Neural progenitor cell (in vitro differentiated cells): Measurements from ENCODE around the gene TMEM248. TPM values are rescaled to one million over a fixed set of nuclear protein-coding genes. Genes with fewer than 3 reads are reported as not detected.
"Not testable (repeated sequence)": the region's sequence is repeated elsewhere in the genome, so short reads cannot be mapped to it uniquely, and the experiment has no call there.

Experiments
- DNase-seq: peaks from one replicate; pipeline ENCODE4 v3.0.0-alpha.2; 2016; ENCODE audit warnings: low spot score
- H2AFZ ChIP-seq: fragments of 200-600 bp; sonication (generic); replicated peaks from 2 replicates; pipeline ENCODE4 v1.6.1; 2016; ENCODE audit warnings: antibody characterized with exemption
- H3F3A ChIP-seq: fragments of 200-600 bp; sonication (generic); 2 replicates; pipeline ENCODE4 v1.6.1; 2016; ENCODE audit warnings: antibody characterized with exemption, low read depth
- H3K27ac ChIP-seq: fragments of 200-600 bp; sonication (generic); 2 replicates; pipeline ENCODE4 v1.5.1; 2016; ENCODE audit warnings: mild to moderate bottlenecking
- H3K27me3 ChIP-seq: fragments of 200-600 bp; sonication (generic); 2 replicates; pipeline ENCODE4 v1.6.1; 2016; ENCODE audit warnings: mild to moderate bottlenecking, moderate library complexity
- H3K36me3 ChIP-seq: fragments of 200-600 bp; sonication (generic); 2 replicates; pipeline ENCODE4 v1.5.1; 2016
- H3K4me1 ChIP-seq: fragments of 200-600 bp; sonication (generic); 2 replicates; pipeline ENCODE4 v1.6.1; 2016; ENCODE audit warnings: mixed run types
- H3K4me2 ChIP-seq: fragments of 200-600 bp; sonication (generic); 2 replicates; pipeline ENCODE4 v1.6.1; 2016
- H3K4me3 ChIP-seq: fragments of 200-600 bp; sonication (generic); 2 replicates; pipeline ENCODE4 v1.5.1; 2016
- H3K79me2 ChIP-seq: fragments of 200-600 bp; sonication (generic); 2 replicates; pipeline ENCODE4 v1.6.1; 2016; ENCODE audit warnings: low read depth
- H3K9ac ChIP-seq: fragments of 200-600 bp; sonication (generic); 2 replicates; pipeline ENCODE4 v1.6.1; 2016
- H3K9me3 ChIP-seq: fragments of 200-600 bp; sonication (generic); 2 replicates; pipeline ENCODE4 v1.5.1; 2016; ENCODE audit warnings: low read depth
- H4K20me1 ChIP-seq: fragments of 200-600 bp; sonication (generic); 2 replicates; pipeline ENCODE4 v1.6.1; 2016; ENCODE audit warnings: low read depth
- H3K27ac Mint-ChIP-seq: 3 replicates; pipeline ENCODE4 v1.8.0; 2021; ENCODE audit warnings: mixed read lengths
- H3K27me3 Mint-ChIP-seq: 2 replicates; pipeline ENCODE4 v1.8.0; 2022; ENCODE audit warnings: low read depth, mild to moderate bottlenecking, inconsistent platforms, moderate library complexity, mixed read lengths; ENCODE audit not compliant: insufficient read depth
- H3K36me3 Mint-ChIP-seq: 3 replicates; pipeline ENCODE4 v1.8.0; 2021; ENCODE audit warnings: mixed read lengths
- H3K4me1 Mint-ChIP-seq: 3 replicates; pipeline ENCODE4 v1.8.0; 2021; ENCODE audit warnings: mixed read lengths
- H3K4me3 Mint-ChIP-seq: 3 replicates; pipeline ENCODE4 v1.8.0; 2021; ENCODE audit warnings: mild to moderate bottlenecking, moderate library complexity, mixed read lengths
- H3K9me3 Mint-ChIP-seq: 3 replicates; pipeline ENCODE4 v1.8.0; 2020; ENCODE audit warnings: mixed read lengths
- CTCF ChIP-seq: fragments of 200-600 bp; sonication (generic); IDR thresholded peaks from 2 replicates; pipeline ENCODE4 v1.5.1; 2017; ENCODE audit warnings: antibody characterized with exemption, mild to moderate bottlenecking
- EZH2 ChIP-seq: fragments of 200-600 bp; sonication (generic); IDR thresholded peaks from 2 replicates; pipeline ENCODE4 v1.6.1; 2017; ENCODE audit warnings: antibody characterized with exemption, mild to moderate bottlenecking, moderate library complexity
- EZH2phosphoT487 ChIP-seq: fragments of 200-600 bp; sonication (generic); IDR thresholded peaks from 2 replicates; pipeline ENCODE4 v1.6.1; 2017; ENCODE audit warnings: antibody characterized with exemption
- total RNA-seq: library from RNA; depleted of rRNA; stranded (reverse); fragments of >200 nt; gene quantifications from 2 replicates; pipeline ENCODE4 v1.2.3, GENCODE V29; 2015; ENCODE audit warnings: low replicate concordance

TMEM248 gene
- total RNA-seq, 1 donor from 2014 or later: 59.9 TPM

GRCh38 chr7:66886152-66886551, 34.9 kb upstream of the TMEM248 start:
- H3K4me1 Mint-ChIP-seq: no peaks in the 10 kb centered on the region
- H3K9me3 Mint-ChIP-seq: no peaks in the 10 kb centered on the region
- no peak overlapping the region for H2AFZ ChIP-seq
- no peaks in the 10 kb centered on the region for H4K20me1 ChIP-seq
- no peaks in the 10 kb centered on the region for H3K9me3 ChIP-seq
- H3F3A ChIP-seq: no peaks in the 10 kb centered on the region
- no peak for DNase-seq
- no peak for TF ChIP-seq EZH2phosphoT487
- no peak for TF ChIP-seq EZH2
- no peak for TF ChIP-seq CTCF
- H3K27ac Mint-ChIP-seq: no peak overlapping the region
- H3K4me3 Mint-ChIP-seq: no peak overlapping the region
- no peak overlapping the region for H3K4me2 ChIP-seq
- no peaks in the 10 kb centered on the region for H3K4me1 ChIP-seq
- no peaks in the 10 kb centered on the region for H3K36me3 ChIP-seq
- H3K27ac ChIP-seq: no peak overlapping the region
- H3K27me3 ChIP-seq: no peaks in the 10 kb centered on the region
- H3K27me3 Mint-ChIP-seq: no peaks in the 10 kb centered on the region
- H3K9ac ChIP-seq: no peak overlapping the region
- H3K79me2 ChIP-seq: no peaks in the 10 kb centered on the region
- no peaks in the 10 kb centered on the region for H3K36me3 Mint-ChIP-seq
- no peak overlapping the region for H3K4me3 ChIP-seq

- not testable (repeated sequence) for H3K27me3 Mint-ChIP-seq, H3K79me2 ChIP-seq, H4K20me1 ChIP-seq, H3K27me3 ChIP-seq, H3K4me3 Mint-ChIP-seq, H3K27ac Mint-ChIP-seq, DNase-seq, H3K36me3 Mint-ChIP-seq, H3K27ac ChIP-seq, H3K9ac ChIP-seq, H3F3A ChIP-seq, H3K4me2 ChIP-seq, H2AFZ ChIP-seq, H3K36me3 ChIP-seq, H3K4me3 ChIP-seq, H3K9me3 ChIP-seq, H3K4me1 Mint-ChIP-seq, H3K4me1 ChIP-seq, H3K9me3 Mint-ChIP-seq
Observed at GRCh38 chr7:66888223-66888622, 32.8 kb upstream of the TMEM248 start.

- Histone ChIP-seq H3K27ac (no peak overlapping the region), H3K4me2 (no peak overlapping the region), H3K4me3 (no peak overlapping the region), H3K79me2 (no peaks in the 10 kb centered on the region), H2AFZ (no peak overlapping the region), H3K36me3 (no peaks in the 10 kb centered on the region), H3K4me1 (no peaks in the 10 kb centered on the region), H4K20me1 (peaks cover 16% of the 10 kb centered on the region), H3K9me3 (no peaks in the 10 kb centered on the region), H3K27me3 (no peaks in the 10 kb centered on the region), H3K9ac (no peak overlapping the region), H3F3A (peaks cover 6% of the 10 kb centered on the region)
- peaks cover 5% of the 10 kb centered on the region for H3K27me3 Mint-ChIP-seq
- peaks cover 7% of the 10 kb centered on the region for H3K36me3 Mint-ChIP-seq
- TF ChIP-seq EZH2 (no peak), CTCF (peak; percentile 42), EZH2phosphoT487 (no peak)
- peak; percentile 77 for DNase-seq
- H3K27ac Mint-ChIP-seq: no peak overlapping the region
- no peaks in the 10 kb centered on the region for H3K9me3 Mint-ChIP-seq
- no peak overlapping the region for H3K4me3 Mint-ChIP-seq
- no peaks in the 10 kb centered on the region for H3K4me1 Mint-ChIP-seq
Observed at GRCh38 chr7:66894463-66895080, 26.5 kb upstream of the TMEM248 start.

- Mint-ChIP-seq H3K4me1 (no peaks in the 10 kb centered on the region), H3K9me3 (no peaks in the 10 kb centered on the region), H3K36me3 (peaks cover 7% of the 10 kb centered on the region), H3K4me3 (no peak overlapping the region), H3K27ac (no peak overlapping the region), H3K27me3 (peaks cover 5% of the 10 kb centered on the region)
- peaks cover 16% of the 10 kb centered on the region for H4K20me1 ChIP-seq
- no peaks in the 10 kb centered on the region for H3K79me2 ChIP-seq
- no peak overlapping the region for H2AFZ ChIP-seq
- H3K27me3 ChIP-seq: no peaks in the 10 kb centered on the region
- TF ChIP-seq CTCF (no peak), EZH2 (no peak), EZH2phosphoT487 (no peak)
- H3F3A ChIP-seq: peaks cover 6% of the 10 kb centered on the region
- H3K27ac ChIP-seq: no peak overlapping the region
- no peaks in the 10 kb centered on the region for H3K9me3 ChIP-seq
- H3K4me1 ChIP-seq: no peaks in the 10 kb centered on the region
- no peak overlapping the region for H3K4me3 ChIP-seq
- H3K4me2 ChIP-seq: no peak overlapping the region
- H3K36me3 ChIP-seq: no peaks in the 10 kb centered on the region
- no peak overlapping the region for H3K9ac ChIP-seq
- no peak for DNase-seq
Observed at GRCh38 chr7:66896441-66896840, 24.6 kb upstream of the TMEM248 start.
